HEK293 (cell line): Measurements from ENCODE around the gene SLC37A4.

ENCODE experiments used
- ZNF404 ChIP-seq: fragments of 450-650 bp; formaldehyde crosslinking; IDR thresholded peaks from 2 replicates; pipeline ENCODE4 v1.5.1; 2017; ENCODE audit warnings: missing biosample characterization, missing genetic modification characterization
- ZNF529 ChIP-seq: fragments of 450-650 bp; formaldehyde crosslinking; IDR thresholded peaks from 2 replicates; pipeline ENCODE4 v1.5.1; 2017; ENCODE audit warnings: missing genetic modification characterization, missing biosample characterization; ENCODE audit not compliant: insufficient replicate concordance
- ZNF837 ChIP-seq: fragments of 450-650 bp; formaldehyde crosslinking; IDR thresholded peaks from 2 replicates; pipeline ENCODE4 v1.5.1; 2016; ENCODE audit warnings: missing biosample characterization, missing genetic modification characterization
- TF ChIP-seq, protein P1 (sequence below): fragments of 450-650 bp; formaldehyde crosslinking; IDR thresholded peaks from 2 replicates; pipeline ENCODE4 v1.5.1; 2016; ENCODE audit warnings: missing biosample characterization, missing genetic modification characterization
- TF ChIP-seq, protein P2 (sequence below): fragments of 450-650 bp; formaldehyde crosslinking; IDR thresholded peaks from 2 replicates; pipeline ENCODE4 v1.5.1; 2016; ENCODE audit warnings: missing biosample characterization, missing genetic modification characterization
- TF ChIP-seq, protein P3 (sequence below): fragments of 450-650 bp; formaldehyde crosslinking; IDR thresholded peaks from 2 replicates; pipeline ENCODE4 v1.5.1; 2017; ENCODE audit warnings: missing biosample characterization, missing genetic modification characterization
- TF ChIP-seq, protein P4 (sequence below): fragments of 450-650 bp; formaldehyde crosslinking; IDR thresholded peaks from 2 replicates; pipeline ENCODE4 v1.5.1; 2016; ENCODE audit warnings: missing biosample characterization, missing genetic modification characterization
- TF ChIP-seq, protein P5 (sequence below): IDR thresholded peaks from 2 replicates; pipeline ENCODE4 v1.6.1; 2011; ENCODE audit warnings: mild to moderate bottlenecking, low read depth, low read length, borderline replicate concordance

DNA sequence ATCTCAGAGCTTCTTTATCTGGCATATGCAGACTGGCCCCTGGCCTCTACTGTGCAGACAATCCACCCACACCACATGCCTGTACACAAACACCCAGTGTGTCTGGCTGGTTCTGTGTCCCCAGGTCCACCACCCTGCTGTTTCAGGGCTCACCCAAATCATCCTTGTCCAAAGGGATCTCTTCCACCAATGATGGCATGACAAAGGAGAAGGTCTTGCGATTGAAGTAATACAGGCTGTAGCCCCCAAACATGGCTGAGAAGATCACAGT is 1.7 kb downstream of the SLC37A4 start:
- TF ChIP-seq, protein P1, sequence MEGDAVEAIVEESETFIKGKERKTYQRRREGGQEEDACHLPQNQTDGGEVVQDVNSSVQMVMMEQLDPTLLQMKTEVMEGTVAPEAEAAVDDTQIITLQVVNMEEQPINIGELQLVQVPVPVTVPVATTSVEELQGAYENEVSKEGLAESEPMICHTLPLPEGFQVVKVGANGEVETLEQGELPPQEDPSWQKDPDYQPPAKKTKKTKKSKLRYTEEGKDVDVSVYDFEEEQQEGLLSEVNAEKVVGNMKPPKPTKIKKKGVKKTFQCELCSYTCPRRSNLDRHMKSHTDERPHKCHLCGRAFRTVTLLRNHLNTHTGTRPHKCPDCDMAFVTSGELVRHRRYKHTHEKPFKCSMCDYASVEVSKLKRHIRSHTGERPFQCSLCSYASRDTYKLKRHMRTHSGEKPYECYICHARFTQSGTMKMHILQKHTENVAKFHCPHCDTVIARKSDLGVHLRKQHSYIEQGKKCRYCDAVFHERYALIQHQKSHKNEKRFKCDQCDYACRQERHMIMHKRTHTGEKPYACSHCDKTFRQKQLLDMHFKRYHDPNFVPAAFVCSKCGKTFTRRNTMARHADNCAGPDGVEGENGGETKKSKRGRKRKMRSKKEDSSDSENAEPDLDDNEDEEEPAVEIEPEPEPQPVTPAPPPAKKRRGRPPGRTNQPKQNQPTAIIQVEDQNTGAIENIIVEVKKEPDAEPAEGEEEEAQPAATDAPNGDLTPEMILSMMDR (tag by site-specific recombination): no peak
- TF ChIP-seq ZNF837 (tag by site-specific recombination) (no peak), ZNF529 (tag by site-specific recombination) (no peak), ZNF404 (tag by site-specific recombination) (no peak)
- TF ChIP-seq, protein P2, sequence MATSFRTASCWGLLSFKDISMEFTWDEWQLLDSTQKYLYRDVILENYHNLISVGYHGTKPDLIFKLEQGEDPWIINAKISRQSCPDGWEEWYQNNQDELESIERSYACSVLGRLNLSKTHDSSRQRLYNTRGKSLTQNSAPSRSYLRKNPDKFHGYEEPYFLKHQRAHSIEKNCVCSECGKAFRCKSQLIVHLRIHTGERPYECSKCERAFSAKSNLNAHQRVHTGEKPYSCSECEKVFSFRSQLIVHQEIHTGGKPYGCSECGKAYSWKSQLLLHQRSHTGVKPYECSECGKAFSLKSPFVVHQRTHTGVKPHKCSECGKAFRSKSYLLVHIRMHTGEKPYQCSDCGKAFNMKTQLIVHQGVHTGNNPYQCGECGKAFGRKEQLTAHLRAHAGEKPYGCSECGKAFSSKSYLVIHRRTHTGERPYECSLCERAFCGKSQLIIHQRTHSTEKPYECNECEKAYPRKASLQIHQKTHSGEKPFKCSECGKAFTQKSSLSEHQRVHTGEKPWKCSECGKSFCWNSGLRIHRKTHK (tag by site-specific recombination): no peak
- TF ChIP-seq, protein P3, sequence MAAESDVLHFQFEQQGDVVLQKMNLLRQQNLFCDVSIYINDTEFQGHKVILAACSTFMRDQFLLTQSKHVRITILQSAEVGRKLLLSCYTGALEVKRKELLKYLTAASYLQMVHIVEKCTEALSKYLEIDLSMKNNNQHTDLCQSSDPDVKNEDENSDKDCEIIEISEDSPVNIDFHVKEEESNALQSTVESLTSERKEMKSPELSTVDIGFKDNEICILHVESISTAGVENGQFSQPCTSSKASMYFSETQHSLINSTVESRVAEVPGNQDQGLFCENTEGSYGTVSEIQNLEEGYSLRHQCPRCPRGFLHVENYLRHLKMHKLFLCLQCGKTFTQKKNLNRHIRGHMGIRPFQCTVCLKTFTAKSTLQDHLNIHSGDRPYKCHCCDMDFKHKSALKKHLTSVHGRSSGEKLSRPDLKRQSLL (tag by site-specific recombination): no peak
- TF ChIP-seq, protein P4, sequence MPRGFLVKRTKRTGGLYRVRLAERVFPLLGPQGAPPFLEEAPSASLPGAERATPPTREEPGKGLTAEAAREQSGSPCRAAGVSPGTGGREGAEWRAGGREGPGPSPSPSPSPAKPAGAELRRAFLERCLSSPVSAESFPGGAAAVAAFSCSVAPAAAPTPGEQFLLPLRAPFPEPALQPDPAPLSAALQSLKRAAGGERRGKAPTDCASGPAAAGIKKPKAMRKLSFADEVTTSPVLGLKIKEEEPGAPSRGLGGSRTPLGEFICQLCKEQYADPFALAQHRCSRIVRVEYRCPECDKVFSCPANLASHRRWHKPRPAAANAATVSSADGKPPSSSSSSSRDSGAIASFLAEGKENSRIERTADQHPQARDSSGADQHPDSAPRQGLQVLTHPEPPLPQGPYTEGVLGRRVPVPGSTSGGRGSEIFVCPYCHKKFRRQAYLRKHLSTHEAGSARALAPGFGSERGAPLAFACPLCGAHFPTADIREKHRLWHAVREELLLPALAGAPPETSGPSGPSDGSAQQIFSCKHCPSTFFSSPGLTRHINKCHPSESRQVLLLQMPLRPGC (tag by site-specific recombination): no peak
- TF ChIP-seq, protein P5, sequence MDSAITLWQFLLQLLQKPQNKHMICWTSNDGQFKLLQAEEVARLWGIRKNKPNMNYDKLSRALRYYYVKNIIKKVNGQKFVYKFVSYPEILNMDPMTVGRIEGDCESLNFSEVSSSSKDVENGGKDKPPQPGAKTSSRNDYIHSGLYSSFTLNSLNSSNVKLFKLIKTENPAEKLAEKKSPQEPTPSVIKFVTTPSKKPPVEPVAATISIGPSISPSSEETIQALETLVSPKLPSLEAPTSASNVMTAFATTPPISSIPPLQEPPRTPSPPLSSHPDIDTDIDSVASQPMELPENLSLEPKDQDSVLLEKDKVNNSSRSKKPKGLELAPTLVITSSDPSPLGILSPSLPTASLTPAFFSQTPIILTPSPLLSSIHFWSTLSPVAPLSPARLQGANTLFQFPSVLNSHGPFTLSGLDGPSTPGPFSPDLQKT: no peak
